ENCODE data around the gene COG7.

The COG7 gene

GRCh38 chr16:23354246-23354645 is 98.7 kb downstream of the COG7 start:
- no peak for DNase-seq

GRCh38 chr16:23353440-23353839 is 99.5 kb downstream of the COG7 start:
- DNase-seq, result no peak

GRCh38 chr16:23351360-23351759 is 101.6 kb downstream of the COG7 start:
- no peak for DNase-seq

- no peak for DNase-seq
These were observed 104.2 kb downstream of the COG7 start for GRCh38 chr16:23348579-23349469.

- DNase-seq, result no peak
These were observed 107.8 kb downstream of the COG7 start for GRCh38 chr16:23345237-23345636.

- DNase-seq, result no peak
These were observed 109.1 kb downstream of the COG7 start for GRCh38 chr16:23343643-23344612.

- no peak for DNase-seq
These were observed 110.8 kb downstream of the COG7 start for GRCh38 chr16:23342083-23342640.

- no peak for DNase-seq
These were observed 113.2 kb downstream of the COG7 start for GRCh38 chr16:23339787-23340186.

All from NCI-H187 treated with DMSO at 0.1 percent for 48 hours (cell line).